HG03558 (cell line): ENCODE measurements around the gene RNF227.
"Not testable (repeated sequence)": the region's sequence is repeated elsewhere in the genome, so short reads cannot be mapped to it uniquely, and the experiment has no call there.

Experiments
- ATAC-seq: cut with Tn5 transposase; IDR thresholded peaks from one replicate; pipeline ENCODE4 v1.9.1; 2021; ENCODE audit warnings: moderate number of reproducible peaks; ENCODE audit not compliant: unreplicated experiment; ENCODE audit errors: extremely low read depth

The RNF227 gene

GRCh38 chr17:7915611-7916384 is at the start of gene RNF227:
TSS of gene RNF227 (minus strand) at chr17:7916289. CDS start at chr17:7916195, 94 bp downstream.
- ATAC-seq, result no peak

GRCh38 chr17:7961421-7961820 is 45.3 kb upstream of the RNF227 start:
- ATAC-seq, result no peak

GRCh38 chr17:7959503-7960253 is 43.6 kb upstream of the RNF227 start:
- no peak for ATAC-seq

- ATAC-seq, result no peak
These were observed 40.3 kb upstream of the RNF227 start for GRCh38 chr17:7956228-7956965.

- no peak for ATAC-seq
These were observed 39.5 kb upstream of the RNF227 start for GRCh38 chr17:7955414-7956227.

- ATAC-seq, result not testable (repeated sequence)
These were observed 37.2 kb upstream of the RNF227 start for GRCh38 chr17:7953266-7953665.

GRCh38 chr17:7951143-7951792 is 35.2 kb upstream of the RNF227 start:
- no peak for ATAC-seq

- ATAC-seq, result no peak
These were observed 34.5 kb upstream of the RNF227 start for GRCh38 chr17:7950578-7950977.

- ATAC-seq, result no peak
These were observed 31.6 kb upstream of the RNF227 start for GRCh38 chr17:7947651-7948050.

- ATAC-seq, result no peak
These were observed 30.4 kb upstream of the RNF227 start for GRCh38 chr17:7946441-7946840.

GRCh38 chr17:7945651-7946050 is 29.6 kb upstream of the RNF227 start:
- ATAC-seq, result no peak

GRCh38 chr17:7944326-7944725 is 28.2 kb upstream of the RNF227 start:
- no peak for ATAC-seq

- no peak for ATAC-seq
These were observed 27.2 kb upstream of the RNF227 start for GRCh38 chr17:7943291-7943690.

GRCh38 chr17:7940743-7941142 is 24.7 kb upstream of the RNF227 start:
- no peak for ATAC-seq

GRCh38 chr17:7940034-7940433 is 23.9 kb upstream of the RNF227 start:
- ATAC-seq, result no peak

GRCh38 chr17:7935859-7936258 is 19.8 kb upstream of the RNF227 start:
- ATAC-seq, result no peak

GRCh38 chr17:7932949-7933348 is 16.9 kb upstream of the RNF227 start:
- no peak for ATAC-seq

GRCh38 chr17:7932483-7932891 is 16.4 kb upstream of the RNF227 start:
- no peak for ATAC-seq

- peak; percentile 78 for ATAC-seq
These were observed 15.8 kb upstream of the RNF227 start, which contains the start of the genes CNTROB and TRAPPC1 for GRCh38 chr17:7931709-7932482. TSS of gene CNTROB (plus strand) at chr17:7932206. CDS start at chr17:7933080, 874 bp downstream. TSS of gene TRAPPC1 (minus strand) at chr17:7931946. CDS start at chr17:7931829, 117 bp downstream.
